MG63 (cell line): ENCODE data around the gene KRTAP5-10. TPM values are rescaled to one million over a fixed set of nuclear protein-coding genes. Genes with fewer than 3 reads are reported as not detected.
A peak's percentile ranks its signal among the peaks of the same experiment; 100 is the strongest.
"Not testable (repeated sequence)": the region's sequence is repeated elsewhere in the genome, so short reads cannot be mapped to it uniquely, and the experiment has no call there.

ENCODE experiments used
- DNase-seq: peaks from one replicate; pipeline ENCODE4 v3.0.0-alpha.2; 2020
- H3K27me3 ChIP-seq: fragments of 250-450 bp; sonication (Bioruptor Pico); 2 replicates; pipeline ENCODE4 v1.5.1; 2020; ENCODE audit warnings: mild to moderate bottlenecking, moderate library complexity
- H3K36me3 ChIP-seq: fragments of 250-450 bp; sonication (Bioruptor Pico); 2 replicates; pipeline ENCODE4 v1.5.1; 2020; ENCODE audit warnings: mild to moderate bottlenecking, moderate library complexity
- H3K4me3 ChIP-seq: fragments of 250-450 bp; sonication (Bioruptor Pico); 2 replicates; pipeline ENCODE4 v1.5.1; 2020; ENCODE audit warnings: mild to moderate bottlenecking, moderate library complexity
- H3K9me3 ChIP-seq: fragments of 250-450 bp; sonication (Bioruptor Pico); 2 replicates; pipeline ENCODE4 v1.5.1; 2020; ENCODE audit warnings: mild to moderate bottlenecking, moderate library complexity
- total RNA-seq: library from RNA; depleted of rRNA; stranded (reverse); fragments of >200 nt; shearing (Covaris generic); gene quantifications from 2 replicates; pipeline ENCODE4 v1.2.3, GENCODE V29; 2014; ENCODE audit warnings: low replicate concordance; rRNA removed

Gene KRTAP5-10
- total RNA-seq, 1 experiment from 2014 or later = not detected

GRCh38 chr11:71614366-71614917 lies 49.1 kb downstream of the KRTAP5-10 start:
- not testable (repeated sequence) for H3K9me3 ChIP-seq, H3K27me3 ChIP-seq, H3K36me3 ChIP-seq, DNase-seq, H3K4me3 ChIP-seq

- not testable (repeated sequence) for H3K9me3 ChIP-seq, H3K4me3 ChIP-seq, H3K36me3 ChIP-seq, H3K27me3 ChIP-seq
- peak; percentile 43 for DNase-seq
These were observed 49.6 kb downstream of the KRTAP5-10 start for GRCh38 chr11:71615003-71615402.

Other genes starting within 250 kb of the KRTAP5-10 start
- gene DHCR7, start 117.2 kb upstream of the KRTAP5-10 start, total RNA-seq = 23.9 and 32.4 TPM in 2 replicates
- gene NADSYN1, start 112.4 kb upstream of the KRTAP5-10 start, total RNA-seq = 18.6 and 34.7 TPM in 2 replicates
- gene KRTAP5-7, start 38.3 kb upstream of the KRTAP5-10 start, total RNA-seq = not detected in 2 replicates
- not detected in 2 replicates for gene KRTAP5-8, start 27.5 kb upstream of the KRTAP5-10 start, total RNA-seq
- gene KRTAP5-9, start 17.1 kb upstream of the KRTAP5-10 start, total RNA-seq = not detected in 2 replicates
- not detected in 2 replicates for gene KRTAP5-11, start 17.3 kb downstream of the KRTAP5-10 start, total RNA-seq